ENCODE measurements around the gene NUMBL.
"Not testable (repeated sequence)": the region's sequence is repeated elsewhere in the genome, so short reads cannot be mapped to it uniquely, and the experiment has no call there.

Gene NUMBL

DNA sequence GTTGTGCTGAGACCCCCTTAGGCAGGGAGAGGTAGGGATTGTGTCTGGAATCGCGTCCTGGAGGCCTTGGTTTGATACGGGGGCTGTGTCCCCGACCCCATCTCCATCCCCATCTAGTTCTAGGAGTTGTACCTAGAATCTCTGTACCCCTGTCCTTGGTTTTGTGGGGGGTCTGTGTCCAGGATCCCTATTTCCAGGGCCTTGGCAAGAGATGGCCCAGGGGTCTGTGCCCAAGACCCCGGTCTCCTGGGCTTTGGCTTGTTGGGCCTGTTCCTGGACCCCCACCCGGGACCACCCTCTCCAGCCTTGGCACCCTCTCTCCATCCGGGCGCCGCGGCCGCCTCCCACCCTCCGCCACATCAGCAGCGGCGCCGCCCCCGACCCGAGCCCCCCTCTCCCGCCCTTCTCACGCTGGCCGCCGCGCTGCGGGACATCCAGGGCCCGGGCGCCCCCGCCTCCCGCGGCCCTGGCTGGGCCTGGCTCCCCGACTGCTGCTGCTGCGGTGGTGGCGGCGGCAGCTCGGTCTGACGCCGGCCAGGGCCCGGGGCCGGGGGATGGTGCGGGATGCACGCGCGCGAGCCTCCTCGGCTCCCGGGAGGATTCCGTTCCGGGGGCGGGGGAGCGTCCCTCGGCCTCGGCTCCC lies at the start of gene NUMBL:
Gene NUMBL (minus strand): TSS at position 602 of the 643 bp plus-strand sequence. CDS start 168 bp downstream, at position 434.
- no peak for DNase-seq (ENCODE audit: low read depth)

DNA sequence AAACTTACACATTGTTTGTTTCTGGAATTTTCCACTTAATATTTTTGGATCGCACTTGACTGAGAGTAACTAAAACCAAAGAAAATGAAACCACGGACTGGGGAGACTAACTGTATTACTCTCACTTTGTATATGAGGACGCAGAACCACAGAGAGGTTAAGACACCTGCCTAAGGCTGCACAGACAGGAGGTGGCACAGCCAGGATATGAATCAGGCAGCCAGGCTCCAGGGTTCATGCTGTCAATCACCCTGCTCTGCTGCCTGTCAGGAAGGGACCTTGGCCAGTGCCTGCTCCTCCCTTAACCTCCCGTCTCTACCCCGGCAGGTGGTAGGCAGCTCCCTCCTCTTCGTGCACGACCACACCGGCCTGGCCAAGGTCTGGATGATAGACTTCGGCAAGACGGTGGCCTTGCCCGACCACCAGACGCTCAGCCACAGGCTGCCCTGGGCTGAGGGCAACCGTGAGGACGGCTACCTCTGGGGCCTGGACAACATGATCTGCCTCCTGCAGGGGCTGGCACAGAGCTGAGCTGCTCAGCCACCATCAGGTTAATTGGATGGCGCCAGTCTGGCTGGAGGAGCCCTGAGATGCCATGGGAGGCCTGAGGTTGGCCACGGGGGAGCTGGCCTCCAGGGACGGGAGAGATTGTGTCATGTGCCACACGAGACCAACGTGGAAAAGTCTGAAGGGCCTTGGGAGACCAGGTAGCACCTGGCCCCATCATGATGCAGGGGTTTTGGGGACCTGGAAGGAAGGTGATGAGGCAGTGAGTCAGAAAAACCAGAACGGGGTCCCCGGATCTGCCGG lies 48.8 kb upstream of the NUMBL start:
- DNase-seq (ENCODE audit: low read depth), result no peak

DNA sequence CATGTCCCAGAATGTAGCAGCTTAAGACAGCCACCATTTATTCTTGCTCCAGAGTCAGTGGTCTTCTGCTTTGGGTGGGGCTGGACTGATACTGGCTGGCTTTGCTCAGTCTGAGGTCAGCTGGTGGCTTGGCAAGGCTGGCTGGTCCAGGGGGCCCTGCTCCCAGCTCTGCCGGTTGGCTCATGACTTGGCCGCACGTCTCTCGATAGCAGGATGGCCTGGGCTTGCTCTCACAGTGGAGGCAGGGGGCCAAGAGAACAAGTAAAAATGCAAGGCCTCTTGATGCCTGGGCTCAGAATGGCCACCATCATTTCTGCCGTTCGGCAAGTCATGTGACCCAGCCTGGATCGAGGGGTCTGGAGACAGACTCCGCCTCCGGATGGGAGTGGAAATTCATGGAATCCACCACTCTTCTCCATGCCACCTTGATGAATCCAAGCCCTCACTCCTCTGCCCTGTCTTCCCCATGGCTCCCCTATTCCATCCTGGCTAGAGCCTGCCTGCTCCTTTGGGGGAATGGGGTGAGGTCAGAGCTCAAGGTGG lies 46.7 kb upstream of the NUMBL start:
- DNase-seq (ENCODE audit: low read depth), result no peak

DNA sequence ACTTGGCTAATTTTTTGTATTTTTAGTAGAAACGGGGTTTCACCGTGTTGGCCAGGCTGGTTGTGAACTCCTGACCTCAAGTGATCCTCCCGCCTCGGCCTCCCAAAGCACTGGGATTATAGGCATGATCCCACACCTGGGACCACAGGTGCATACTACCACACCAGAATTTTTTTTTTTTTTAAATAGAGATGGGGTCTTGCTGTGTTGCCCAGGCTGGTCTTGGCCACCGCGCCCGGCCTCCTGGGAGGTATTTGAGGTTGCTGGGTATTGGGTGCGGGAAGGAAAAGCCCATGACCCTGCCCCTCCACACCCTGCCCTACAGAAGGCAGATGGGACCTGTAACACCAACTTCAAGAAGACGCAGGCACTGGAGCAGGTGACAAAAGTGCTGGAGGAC lies 46.2 kb upstream of the NUMBL start:
- DNase-seq (ENCODE audit: low read depth), result no peak

DNA sequence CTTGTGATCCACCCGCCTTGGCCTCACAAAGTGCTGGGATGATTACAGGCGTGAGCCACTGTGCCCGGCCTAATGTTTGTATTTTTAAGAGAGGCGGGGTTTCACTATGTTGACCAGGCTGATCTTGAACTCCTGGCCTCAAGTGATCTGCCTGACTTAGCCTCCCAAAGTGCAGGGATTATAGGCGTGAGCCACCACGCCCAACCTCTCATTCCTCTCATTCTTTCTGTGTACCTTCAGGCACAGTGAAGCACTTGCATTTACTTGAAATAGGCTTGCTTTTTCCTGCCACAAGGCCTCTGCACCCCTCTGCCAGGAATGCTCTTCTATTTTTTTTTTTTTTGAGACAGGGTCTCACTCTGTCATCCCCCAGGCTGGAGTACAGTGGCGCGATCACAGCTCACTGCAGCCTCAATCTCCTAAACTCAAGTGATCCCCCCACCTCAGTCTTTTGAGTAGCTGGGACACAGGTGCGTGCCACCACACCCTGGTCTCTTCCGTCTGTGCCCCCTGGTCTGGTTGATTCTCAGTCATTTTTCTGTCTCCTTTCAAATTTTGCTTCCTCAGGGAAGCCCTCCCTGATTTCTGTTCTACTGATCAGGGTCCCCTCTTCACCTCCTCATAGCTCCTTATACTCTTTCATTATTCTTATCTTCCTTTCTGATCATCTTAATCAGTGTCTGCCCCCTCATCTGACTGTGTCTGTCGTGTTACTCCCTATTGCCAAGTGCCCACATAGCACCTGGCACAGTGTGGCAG lies 44.7 kb upstream of the NUMBL start:
- DNase-seq (ENCODE audit: low read depth), result no peak

DNA sequence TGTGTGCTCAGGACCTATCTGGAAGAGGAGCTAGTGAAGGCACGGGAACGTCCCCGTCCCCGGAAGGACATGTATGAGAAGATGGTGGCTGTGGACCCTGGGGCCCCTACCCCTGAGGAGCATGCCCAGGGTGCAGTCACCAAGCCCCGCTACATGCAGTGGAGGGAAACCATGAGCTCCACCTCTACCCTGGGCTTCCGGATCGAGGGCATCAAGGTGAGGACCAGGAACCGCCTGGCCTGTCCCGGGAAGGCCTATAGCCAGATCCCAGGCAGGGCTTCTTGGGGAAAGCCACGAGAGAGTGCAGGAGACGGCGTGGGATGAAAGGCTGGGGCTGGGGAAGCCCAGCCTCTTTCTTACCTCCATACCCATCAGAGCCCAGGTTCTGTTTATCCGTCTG lies 42.7 kb upstream of the NUMBL start:
- no peak for DNase-seq (ENCODE audit: low read depth)

DNA sequence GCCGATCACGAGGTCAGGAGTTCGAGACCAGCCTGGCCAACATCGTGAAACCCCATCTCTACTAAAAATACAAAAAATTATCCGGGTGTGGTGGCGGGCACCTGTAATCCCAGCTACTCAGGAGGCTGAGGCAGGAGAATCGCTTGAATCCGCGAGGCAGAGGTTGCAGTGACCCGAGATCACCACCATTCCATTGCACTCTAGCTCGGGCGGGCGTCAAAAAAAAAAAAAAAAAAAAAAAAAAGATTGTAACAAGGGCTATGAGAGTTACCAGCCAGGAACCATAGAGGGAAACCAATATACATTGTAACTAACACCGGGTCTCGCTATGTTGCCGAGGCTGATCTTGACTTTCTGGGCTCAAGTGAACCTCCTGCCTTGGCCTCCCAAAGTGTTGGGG lies 41.9 kb upstream of the NUMBL start:
- not testable (repeated sequence) for DNase-seq (ENCODE audit: low read depth)

DNA sequence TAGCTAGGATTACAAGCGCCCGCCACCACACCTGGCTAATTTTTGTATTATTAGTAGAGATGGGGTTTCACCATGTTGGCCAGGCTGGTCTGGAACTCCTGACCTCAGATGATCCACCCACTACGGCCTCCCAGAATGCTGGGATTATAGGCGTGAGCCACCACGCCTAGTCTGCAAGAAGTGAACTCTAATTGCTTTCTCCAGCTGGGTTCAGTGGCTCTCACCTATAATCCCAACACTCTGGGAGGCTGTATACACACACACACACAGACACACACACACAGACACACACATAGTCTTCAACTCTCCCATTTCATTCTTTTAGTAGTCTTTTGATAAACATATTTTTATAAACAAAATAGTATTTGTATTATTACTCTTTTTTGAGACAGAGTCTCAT lies 39.6 kb upstream of the NUMBL start:
- not testable (repeated sequence) for DNase-seq (ENCODE audit: low read depth)

DNA sequence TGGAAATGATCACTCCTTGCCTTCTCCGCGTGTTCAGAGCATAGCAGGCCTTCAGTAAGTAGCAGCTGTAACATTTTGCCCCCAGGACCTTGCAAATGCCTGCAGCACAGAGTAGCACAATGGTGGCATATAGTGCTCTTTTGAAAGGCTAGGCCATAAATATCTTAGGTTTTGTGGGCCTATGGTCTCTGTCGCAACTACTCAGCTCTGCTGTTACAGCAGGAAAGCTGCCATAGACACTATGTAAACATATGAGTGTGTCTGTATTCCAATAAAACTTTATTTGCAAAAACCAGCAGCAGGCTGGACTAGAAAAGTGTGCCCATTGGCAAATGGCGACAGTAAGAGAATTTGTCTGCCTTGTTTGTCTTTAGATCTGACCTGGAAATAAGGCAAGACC lies 35.8 kb upstream of the NUMBL start:
- no peak for DNase-seq (ENCODE audit: low read depth)

DNA sequence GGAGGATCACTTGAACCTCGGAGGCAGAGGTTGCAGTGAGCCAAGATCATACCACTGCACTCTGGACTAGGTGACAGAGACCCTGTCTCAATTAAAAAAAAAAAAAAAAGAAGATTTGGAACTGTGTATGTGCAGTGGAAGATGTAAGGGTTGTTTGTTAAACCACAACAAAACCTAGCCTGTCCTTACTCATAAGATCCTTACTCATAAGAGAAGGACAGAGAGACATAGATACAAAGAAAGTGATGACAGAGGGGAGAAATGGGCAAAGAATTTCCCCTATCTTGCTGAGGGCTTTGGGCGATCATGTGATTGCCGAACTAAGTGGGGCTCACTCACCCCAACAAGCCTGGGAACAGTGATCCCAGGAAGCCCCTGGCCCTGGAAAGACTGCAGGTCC lies 34.4 kb upstream of the NUMBL start:
- DNase-seq (ENCODE audit: low read depth), result no peak

DNA sequence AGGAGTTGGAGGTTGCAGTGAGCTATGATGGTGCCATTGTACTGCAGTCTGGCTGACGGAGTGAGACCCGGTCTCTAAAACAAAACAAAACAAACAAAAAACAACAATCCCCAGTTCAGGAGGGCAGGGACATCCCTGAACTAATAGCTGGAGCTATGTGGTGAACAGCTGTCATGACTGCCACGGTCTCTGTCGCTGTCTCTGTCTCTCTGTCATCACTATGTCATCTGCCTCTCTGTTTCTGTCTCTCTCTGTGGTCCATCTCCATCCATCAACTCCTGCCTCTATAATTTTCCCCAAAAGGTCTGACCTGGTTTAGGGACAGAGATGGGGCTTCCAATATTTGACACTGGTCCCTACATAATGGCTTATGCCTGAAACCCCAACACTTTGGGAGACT lies 33.9 kb upstream of the NUMBL start:
- no peak for DNase-seq (ENCODE audit: low read depth)

DNA sequence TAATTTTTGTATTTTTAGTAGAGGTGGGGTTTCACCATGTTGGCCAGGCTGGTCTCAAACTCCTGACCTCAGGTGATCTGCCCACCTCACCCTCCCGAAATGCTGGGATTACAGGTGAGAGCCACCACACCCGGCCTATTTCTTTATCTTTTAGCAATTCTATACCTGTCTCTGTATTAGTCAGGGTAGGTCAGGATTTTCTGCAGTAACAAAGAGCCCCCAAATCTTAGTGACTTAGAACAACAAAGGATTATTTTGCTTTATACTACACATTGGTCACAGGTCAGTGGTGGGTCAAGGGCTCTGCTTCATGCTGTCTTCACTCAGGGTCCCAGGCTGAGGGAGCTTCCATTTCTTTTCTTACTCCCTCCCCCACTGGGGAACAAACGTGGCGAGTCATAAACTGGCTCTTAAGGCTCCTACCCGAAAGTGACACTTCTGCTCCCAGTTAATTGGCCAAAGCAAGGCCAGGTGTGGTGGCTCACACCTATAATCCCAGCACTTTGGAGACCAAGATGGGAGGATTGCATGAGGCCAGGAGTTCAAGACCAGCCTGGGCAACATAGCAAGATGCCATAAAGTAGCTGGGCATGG lies 33.3 kb upstream of the NUMBL start:
- no peak for DNase-seq (ENCODE audit: low read depth)

DNA sequence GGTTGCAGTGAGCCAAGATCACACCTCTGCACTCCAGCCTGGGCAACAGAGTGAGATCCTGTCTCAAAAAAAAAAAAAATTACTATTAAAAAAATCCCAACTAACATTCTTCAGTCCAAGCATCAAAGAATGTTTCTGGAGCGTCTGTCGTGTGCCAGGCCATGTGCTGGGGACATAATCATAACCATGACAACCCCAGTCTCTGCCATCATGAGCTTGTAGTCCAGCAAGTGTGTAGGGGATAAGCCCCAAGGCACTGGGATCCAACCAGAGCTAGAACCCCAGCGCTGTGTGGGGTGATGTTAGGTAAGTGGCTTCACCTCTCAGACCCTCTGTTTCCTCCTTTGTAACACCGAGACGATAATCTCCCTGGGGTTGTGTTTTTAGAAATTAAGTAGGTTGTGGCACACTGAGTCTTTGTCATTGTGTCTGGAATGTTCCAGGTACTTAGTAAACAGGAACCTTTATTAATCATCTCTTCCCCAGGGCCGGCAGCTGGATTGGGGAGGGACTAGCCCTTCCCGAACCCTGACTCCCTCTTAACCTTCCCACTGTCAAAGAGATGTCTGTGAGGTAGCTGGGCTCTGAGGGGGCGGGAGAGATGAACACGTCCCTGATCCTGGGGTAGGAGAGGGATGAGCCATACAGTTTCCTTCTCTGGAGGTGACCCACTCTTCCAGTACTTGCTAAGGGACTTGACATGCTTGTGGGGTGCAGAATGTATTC lies 31.6 kb upstream of the NUMBL start:
- DNase-seq (ENCODE audit: low read depth), result no peak

DNA sequence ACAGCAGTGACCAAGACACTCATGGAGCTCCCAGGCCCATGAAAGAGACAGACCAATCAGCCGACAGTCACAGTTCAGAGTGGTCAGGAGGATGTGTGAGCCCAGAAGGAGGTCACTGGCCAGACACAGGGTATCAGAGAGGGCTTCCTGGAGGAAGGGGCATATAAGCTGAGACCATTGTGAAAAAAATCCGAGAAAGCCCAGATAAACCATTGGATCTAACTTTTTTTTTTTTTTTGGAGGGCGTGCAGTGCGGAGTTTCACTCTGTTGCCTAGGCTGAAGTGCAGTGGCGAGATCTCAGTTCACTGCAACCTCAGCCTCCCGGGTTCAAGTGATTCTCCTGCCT lies 30.7 kb upstream of the NUMBL start:
- DNase-seq (ENCODE audit: low read depth), result no peak

DNA sequence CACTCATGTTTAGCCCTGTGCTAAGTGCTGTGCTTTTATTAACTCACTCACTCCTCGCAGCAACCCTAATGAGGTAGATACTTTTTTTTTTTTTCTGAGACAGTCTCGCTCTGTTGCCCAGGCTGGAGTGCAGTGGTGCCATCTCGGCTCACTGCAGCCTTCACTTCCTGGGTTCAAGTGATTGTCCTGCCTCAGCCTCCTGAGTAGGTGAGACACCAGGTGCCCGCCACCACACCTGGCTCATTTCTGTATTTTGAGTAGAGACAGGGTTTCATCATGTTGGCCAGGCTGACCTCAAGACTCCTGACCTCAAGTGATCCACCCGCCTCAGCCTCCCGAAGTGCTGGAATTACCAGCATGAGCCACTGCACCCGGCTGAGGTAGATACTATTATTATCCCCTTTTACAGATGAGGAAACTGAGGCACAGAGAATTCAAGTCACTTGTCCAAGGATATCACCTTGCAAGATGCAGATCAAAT lies 29.0 kb upstream of the NUMBL start:
- no peak for DNase-seq (ENCODE audit: low read depth)

DNA sequence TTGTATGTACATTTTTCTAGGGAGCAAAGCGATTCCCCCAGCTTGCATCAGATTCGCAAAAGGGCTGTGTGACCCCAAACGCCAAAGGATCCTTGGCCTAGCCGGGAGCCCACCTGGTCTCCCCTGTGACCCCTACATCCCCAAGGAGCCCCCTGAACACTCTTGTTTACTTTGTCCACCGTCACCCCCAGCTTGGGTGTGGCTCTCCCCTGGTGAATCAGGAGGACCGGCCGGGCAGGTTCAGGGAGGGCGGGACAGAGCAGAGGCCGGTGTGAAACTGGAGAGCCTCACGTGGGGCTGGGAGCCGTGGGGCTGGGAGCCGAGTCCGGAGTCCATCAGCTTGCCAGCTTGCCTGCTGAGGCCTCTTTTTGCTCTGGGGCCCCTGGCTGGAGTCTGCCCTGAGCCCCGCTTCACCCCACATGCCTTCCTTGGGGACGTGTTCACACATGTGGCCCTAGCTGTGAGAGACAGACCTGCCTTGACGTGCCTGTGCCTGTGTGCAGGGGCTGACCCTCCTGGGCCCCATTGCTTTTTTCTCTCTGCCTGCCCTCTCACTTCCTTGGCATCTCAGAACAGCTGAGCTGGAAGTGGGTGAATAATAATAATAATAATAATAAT lies 28.4 kb upstream of the NUMBL start:
- DNase-seq (ENCODE audit: low read depth), result peak; percentile 34

DNA sequence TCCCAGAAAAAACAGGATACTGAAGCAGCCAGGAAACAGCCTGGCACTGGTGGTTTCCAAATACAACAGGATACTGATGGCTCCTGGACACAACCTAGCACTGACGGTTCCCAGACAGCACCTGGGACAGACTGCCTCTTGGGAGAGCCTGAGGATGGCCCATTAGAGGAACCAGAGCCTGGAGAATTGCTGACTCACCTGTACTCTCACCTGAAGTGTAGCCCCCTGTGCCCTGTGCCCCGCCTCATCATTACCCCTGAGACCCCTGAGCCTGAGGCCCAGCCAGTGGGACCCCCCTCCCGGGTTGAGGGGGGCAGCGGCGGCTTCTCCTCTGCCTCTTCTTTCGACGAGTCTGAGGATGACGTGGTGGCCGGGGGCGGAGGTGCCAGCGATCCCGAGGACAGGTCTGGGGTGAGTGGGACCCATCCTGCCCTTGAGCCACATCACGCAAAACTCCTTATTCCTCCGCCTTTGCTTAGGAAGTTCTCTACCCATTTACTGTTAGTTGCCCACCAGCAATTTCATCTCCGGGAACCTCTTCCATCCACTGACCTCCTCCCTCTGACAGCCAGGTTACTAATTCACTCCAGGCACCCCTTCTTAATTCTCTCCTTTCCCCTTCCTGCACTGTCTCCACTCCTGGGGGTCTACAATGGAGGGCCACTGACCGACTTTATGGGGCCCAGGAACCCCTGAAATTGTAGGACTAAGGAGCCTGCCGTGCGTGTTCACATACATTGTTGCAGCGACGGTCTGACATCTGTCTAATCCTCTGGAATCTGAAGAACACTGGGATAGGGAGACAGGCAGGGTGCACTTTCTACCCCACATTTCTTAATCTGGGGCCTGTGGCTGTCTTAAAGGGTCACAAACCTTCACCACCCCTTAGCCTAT lies 27.7 kb upstream of the NUMBL start:
- no peak for DNase-seq (ENCODE audit: low read depth)

DNA sequence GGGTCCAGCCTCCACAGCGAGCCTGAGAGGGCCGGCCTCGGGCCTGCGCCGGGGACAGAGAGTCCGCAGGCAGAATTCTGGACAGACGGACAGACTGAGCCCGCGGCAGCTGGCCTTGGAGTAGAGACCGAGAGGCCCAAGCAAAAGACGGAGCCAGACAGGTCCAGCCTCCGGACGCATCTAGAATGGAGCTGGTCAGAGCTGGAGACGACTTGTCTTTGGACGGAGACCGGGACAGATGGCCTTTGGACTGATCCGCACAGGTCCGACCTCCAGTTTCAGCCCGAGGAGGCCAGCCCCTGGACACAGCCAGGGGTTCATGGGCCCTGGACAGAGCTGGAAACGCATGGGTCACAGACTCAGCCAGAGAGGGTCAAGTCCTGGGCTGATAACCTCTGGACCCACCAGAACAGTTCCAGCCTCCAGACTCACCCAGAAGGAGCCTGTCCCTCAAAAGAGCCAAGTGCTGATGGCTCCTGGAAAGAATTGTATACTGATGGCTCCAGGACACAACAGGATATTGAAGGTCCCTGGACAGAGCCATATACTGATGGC lies 27.0 kb upstream of the NUMBL start:
- peak; percentile 33 for DNase-seq (ENCODE audit: low read depth)

DNA sequence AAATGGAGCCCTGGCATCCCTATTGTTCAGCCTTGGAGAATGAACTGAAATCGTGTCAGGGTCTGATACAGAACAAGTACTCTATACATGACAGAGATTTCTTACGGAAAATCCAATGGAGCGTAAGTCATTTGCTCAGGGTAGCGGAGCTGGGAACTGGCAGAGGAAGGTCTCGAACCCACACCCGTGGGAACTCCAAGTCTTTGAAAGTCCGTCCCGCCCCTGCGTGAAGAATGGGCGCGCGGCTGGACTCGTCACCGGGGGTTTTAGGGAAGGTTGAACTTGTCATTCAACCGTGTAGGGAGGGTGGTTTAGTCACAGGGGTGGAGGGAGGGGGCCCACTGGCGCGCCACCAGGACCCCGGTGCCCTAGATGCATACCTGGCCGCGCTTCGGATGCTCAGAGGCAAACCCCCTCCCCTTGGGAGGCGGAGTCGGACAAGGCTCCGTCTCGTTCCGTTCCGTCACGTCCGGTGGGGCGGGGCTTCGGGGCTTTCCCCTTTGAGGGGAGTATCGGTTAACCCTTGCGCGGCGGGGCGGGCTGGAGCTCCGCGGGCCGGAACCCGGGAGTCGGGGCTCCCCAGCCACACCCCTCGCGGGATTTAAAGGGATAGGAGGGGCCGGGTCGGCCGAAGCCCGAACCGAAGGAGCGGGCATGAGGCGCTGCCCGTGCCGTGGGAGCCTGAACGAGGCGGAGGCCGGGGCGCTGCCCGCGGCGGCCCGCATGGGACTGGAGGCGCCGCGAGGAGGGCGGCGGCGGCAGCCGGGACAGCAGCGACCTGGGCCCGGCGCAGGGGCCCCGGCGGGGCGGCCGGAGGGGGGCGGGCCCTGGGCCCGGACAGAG lies 26.3 kb upstream of the NUMBL start, which contains the start of the genes COQ8B and ITPKC:
Gene COQ8B (minus strand): TSS at position 405 of the 843 bp plus-strand sequence. CDS start 2,254 bp downstream, outside the sequence.
Gene ITPKC (plus strand): TSS at position 631 of the 843 bp plus-strand sequence. CDS start 24 bp downstream, at position 655.
- peak; percentile 100 for DNase-seq (ENCODE audit: low read depth)
